HCT116 (cell line): ENCODE measurements around the gene FRAS1. TPM values are rescaled to one million over a fixed set of nuclear protein-coding genes. Genes with fewer than 3 reads are reported as not detected.

Experiments
- ATAC-seq: fragments of 200-7000 bp; cut with Tn5 transposase; 2 replicates; pipeline ENCODE4 v1.9.1; 2020; ENCODE audit warnings: mild to moderate bottlenecking, moderate library complexity
- BruUV-seq: library from RNA; stranded (reverse); fragments of 400-500 nt; replicated peaks from 2 replicates; lab custom pipeline; 2021; lab: Mats Ljungman, UMichigan
- CTCF ChIA-PET: fragments of 300-600 bp; sonication (Branson Sonifier 250); formaldehyde crosslinking; loops from one replicate; lab custom pipeline; 2021; ENCODE audit warnings: antibody characterized with exemption; lab: Charles Lee
- POLR2A ChIA-PET: fragments of 300-600, 350-600 bp; sonication (Branson Sonifier 250); formaldehyde crosslinking; loops from one replicate; lab custom pipeline; 2021; ENCODE audit warnings: antibody characterized with exemption; lab: Charles Lee
- RAD21 ChIA-PET, 2 experiments: fragments of 300-600 bp; sonication (Branson Sonifier 250); formaldehyde crosslinking; loops; one replicate each; lab custom pipeline; 2023; ENCODE audit warnings: low total read pairs in 2 of 2; ENCODE audit not compliant: uncharacterized antibody in 2 of 2, unreplicated experiment in 2 of 2, low non-redundant PET in 1 of 2; lab: Charles Lee
- DNase-seq: peaks from one replicate; pipeline ENCODE4 v3.0.0-alpha.2; 2010; ENCODE audit warnings: low read depth, low spot score
- H2AFZ ChIP-seq: fragments of 200-600 bp; shearing (Covaris generic), sonication (generic); 2 replicates; pipeline ENCODE4 v1.6.1; 2017; ENCODE audit warnings: low read depth, mixed run types, mixed read lengths, antibody characterized with exemption, low read length; ENCODE audit not compliant: poor library complexity, severe bottlenecking
- H3K27ac ChIP-seq: 2 replicates; pipeline ENCODE4 v1.5.1; 2012; ENCODE audit warnings: low read depth, low read length
- H3K27me3 ChIP-seq: fragments of 200-600 bp; sonication (generic); 2 replicates; pipeline ENCODE4 v1.6.1; 2016; ENCODE audit warnings: mixed run types, low read length, mixed read lengths; ENCODE audit not compliant: insufficient read depth
- H3K36me3 ChIP-seq, 2 experiments: fragments of 200-500 bp in 1 of 2; fragments of 200-600 bp in 1 of 2; sonication (Bioruptor generic) in 1 of 2; sonication (generic) in 1 of 2; 2 replicates each; pipeline versions ENCODE4 v1.5.1 to v1.6.1; 2014 to 2016; ENCODE audit warnings: low read length in 2 of 2, inconsistent platforms in 1 of 2, mixed read lengths in 1 of 2, mixed run types in 1 of 2; ENCODE audit not compliant: insufficient read depth in 2 of 2, control insufficient read depth in 1 of 2
- H3K4me1 ChIP-seq, 2 experiments: fragments of 200-600 bp in 1 of 2; sonication (generic) in 1 of 2; 2 replicates each; pipeline versions ENCODE4 v1.5.1 to v1.6.1; 2012 to 2017; ENCODE audit warnings: low read length in 2 of 2, inconsistent platforms in 1 of 2, mild to moderate bottlenecking in 1 of 2, mixed read lengths in 1 of 2, mixed run types in 1 of 2, moderate library complexity in 1 of 2; ENCODE audit not compliant: insufficient read depth in 2 of 2, control insufficient read depth in 1 of 2
- H3K4me2 ChIP-seq: fragments of 200-600 bp; sonication (generic); 2 replicates; pipeline ENCODE4 v1.6.1; 2017; ENCODE audit warnings: mixed run types, low read length, mixed read lengths
- H3K4me3 ChIP-seq, 2 experiments: fragments of 200-600 bp in 1 of 2; sonication (generic) in 1 of 2; replicated peaks in 1 of 2; 2 replicates each; pipeline ENCODE4 v1.5.1; 2011 to 2016; ENCODE audit warnings: low read length in 2 of 2, control low read depth in 1 of 2, low read depth in 1 of 2, mild to moderate bottlenecking in 1 of 2, mixed read lengths in 1 of 2, mixed run types in 1 of 2
- H3K79me2 ChIP-seq: fragments of 200-600 bp; sonication (generic); 2 replicates; pipeline ENCODE4 v1.6.1; 2017; ENCODE audit warnings: mild to moderate bottlenecking, mixed run types, low read length, moderate library complexity, mixed read lengths; ENCODE audit not compliant: insufficient read depth
- H3K9ac ChIP-seq: fragments of 200-600 bp; sonication (generic); 2 replicates; pipeline ENCODE4 v1.6.1; 2016; ENCODE audit warnings: low read length, mixed read lengths
- H3K9me2 ChIP-seq: fragments of 200-600 bp; sonication (generic), shearing (Covaris generic); 2 replicates; pipeline ENCODE4 v1.6.1; 2017; ENCODE audit warnings: mixed run types, mild to moderate bottlenecking, moderate library complexity; ENCODE audit not compliant: insufficient read depth
- H3K9me3 ChIP-seq, 2 experiments: fragments of 200-500 bp in 1 of 2; fragments of 200-600 bp in 1 of 2; sonication (Bioruptor generic) in 1 of 2; sonication (generic) in 1 of 2; 2 replicates each; pipeline ENCODE4 v1.6.1; 2014 to 2017; ENCODE audit warnings: low read length in 2 of 2, mixed read lengths in 2 of 2, inconsistent platforms in 1 of 2, low read depth in 1 of 2, mild to moderate bottlenecking in 1 of 2, mixed run types in 1 of 2, moderate library complexity in 1 of 2; ENCODE audit not compliant: control insufficient read depth in 1 of 2, insufficient read depth in 1 of 2
- H4K20me1 ChIP-seq: fragments of 200-600 bp; sonication (generic), shearing (Covaris generic); 2 replicates; pipeline ENCODE4 v1.6.1; 2017; ENCODE audit warnings: mixed run types, mild to moderate bottlenecking, moderate library complexity; ENCODE audit not compliant: insufficient read depth
- JUND ChIP-seq: IDR thresholded peaks from 2 replicates; pipeline ENCODE4 v1.6.1; 2012
- POLR2A ChIP-seq: IDR thresholded peaks from 2 replicates; pipeline ENCODE4 v1.7.0; 2011; ENCODE audit warnings: borderline replicate concordance; ENCODE audit not compliant: insufficient read depth, insufficient read length; ENCODE audit errors: extremely low read depth
- YY1 ChIP-seq: IDR thresholded peaks from 2 replicates; pipeline ENCODE4 v1.6.1; 2011; ENCODE audit warnings: low read length, low read depth, moderate library complexity, mild to moderate bottlenecking; ENCODE audit not compliant: insufficient replicate concordance; ENCODE audit errors: extremely low read depth
- ZNF274 ChIP-seq: fragments of 200-500 bp; sonication (Bioruptor generic); IDR thresholded peaks from 2 replicates; pipeline ENCODE4 v1.6.1; 2014; ENCODE audit warnings: mild to moderate bottlenecking, low read depth, low read length, inconsistent platforms
- intact Hi-C: fragments of 100-400 bp; cut with micrococcal nuclease; formaldehyde crosslinking; loops from 2 replicates; pipeline ENCODE4 v1.10.0; 2022
- total RNA-seq: library from RNA; stranded (reverse); gene quantifications from one replicate; pipeline ENCODE4 v1.2.1, GENCODE V29; 2021; ENCODE audit not compliant: unreplicated experiment
- TF ChIP-seq, protein P1 (sequence below): IDR thresholded peaks from 2 replicates; pipeline ENCODE4 v1.6.1; 2012; ENCODE audit warnings: low read depth

Gene FRAS1
- total RNA-seq, 1 experiment from 2014 or later = 33.5 TPM

DNA sequence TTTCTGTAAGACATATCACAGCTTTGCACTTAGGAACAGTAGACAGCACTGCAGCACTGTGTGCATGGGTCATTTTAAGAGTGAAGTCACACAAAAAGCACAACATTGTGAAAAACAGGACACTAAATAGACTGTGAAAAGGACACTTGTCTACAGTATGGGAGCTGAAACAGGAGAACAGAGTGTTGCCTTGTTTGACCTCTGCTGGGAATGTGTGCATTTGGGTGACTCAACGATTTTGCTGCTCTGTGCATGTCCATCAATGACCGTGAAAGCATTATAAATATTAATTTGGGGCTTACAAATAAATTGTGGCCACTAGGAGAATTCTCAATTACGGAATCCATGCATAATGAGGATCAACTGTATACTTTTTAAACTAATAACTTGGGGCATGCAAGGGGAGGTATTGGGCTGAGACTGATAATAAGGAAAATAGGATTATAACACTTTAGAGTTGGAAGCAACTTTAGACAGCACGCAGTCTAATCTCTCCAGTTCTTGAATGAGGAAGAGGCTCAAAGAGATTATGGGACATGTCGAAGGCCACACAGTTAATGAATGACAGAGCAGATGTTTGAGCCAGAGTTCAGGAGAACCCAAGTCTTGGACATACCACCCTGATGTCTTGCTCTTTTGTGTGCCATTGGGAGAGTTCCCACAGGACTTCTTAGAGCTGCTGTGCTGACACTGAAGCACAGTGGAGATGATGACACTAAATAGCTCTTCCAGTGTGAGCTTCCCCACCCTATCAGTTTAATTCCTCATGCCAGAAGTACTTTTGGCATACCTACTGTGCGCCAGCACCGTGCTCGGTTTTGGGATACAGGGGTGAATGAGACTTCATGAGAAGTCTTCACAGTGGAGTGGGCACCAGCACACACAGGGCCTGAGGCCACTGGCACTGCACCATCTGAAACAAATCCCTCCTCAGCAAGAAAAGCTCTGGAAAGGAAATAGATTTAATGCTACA lies 79.3 kb downstream of the FRAS1 start:
- peaks cover 0 to 6% of the 10 kb centered on the region in 2 experiments; a peak in 2 of 4 replicates for H3K4me1 ChIP-seq
- ChIA-PET RAD21 (no interaction called here), POLR2A (interaction anchor here (0.6 kb wide), 1 partner anchor 1705 kb away, joined by 4 read pairs; no protein-coding TSS in a partner anchor), CTCF (no interaction called here)
- H3K27me3 ChIP-seq = no peaks in the 10 kb centered on the region
- H4K20me1 ChIP-seq = no peaks in the 10 kb centered on the region
- no peak overlapping the region for H2AFZ ChIP-seq
- DNase-seq (no peak), ATAC-seq (no peak)
- no peaks in the 10 kb centered on the region for H3K36me3 ChIP-seq
- BruUV-seq = no TSS peak
- peaks cover 7% of the 10 kb centered on the region for H3K79me2 ChIP-seq
- intact Hi-C loops = no loop called here
- no peaks in the 10 kb centered on the region for H3K9me2 ChIP-seq
- H3K27ac ChIP-seq = no peak overlapping the region
- H3K4me3 ChIP-seq = no peak overlapping the region
- no peaks in the 10 kb centered on the region for H3K9me3 ChIP-seq
- TF ChIP-seq ZNF274 (no peak), JUND (no peak), POLR2A (no peak), YY1 (no peak)
- TF ChIP-seq, protein P1, sequence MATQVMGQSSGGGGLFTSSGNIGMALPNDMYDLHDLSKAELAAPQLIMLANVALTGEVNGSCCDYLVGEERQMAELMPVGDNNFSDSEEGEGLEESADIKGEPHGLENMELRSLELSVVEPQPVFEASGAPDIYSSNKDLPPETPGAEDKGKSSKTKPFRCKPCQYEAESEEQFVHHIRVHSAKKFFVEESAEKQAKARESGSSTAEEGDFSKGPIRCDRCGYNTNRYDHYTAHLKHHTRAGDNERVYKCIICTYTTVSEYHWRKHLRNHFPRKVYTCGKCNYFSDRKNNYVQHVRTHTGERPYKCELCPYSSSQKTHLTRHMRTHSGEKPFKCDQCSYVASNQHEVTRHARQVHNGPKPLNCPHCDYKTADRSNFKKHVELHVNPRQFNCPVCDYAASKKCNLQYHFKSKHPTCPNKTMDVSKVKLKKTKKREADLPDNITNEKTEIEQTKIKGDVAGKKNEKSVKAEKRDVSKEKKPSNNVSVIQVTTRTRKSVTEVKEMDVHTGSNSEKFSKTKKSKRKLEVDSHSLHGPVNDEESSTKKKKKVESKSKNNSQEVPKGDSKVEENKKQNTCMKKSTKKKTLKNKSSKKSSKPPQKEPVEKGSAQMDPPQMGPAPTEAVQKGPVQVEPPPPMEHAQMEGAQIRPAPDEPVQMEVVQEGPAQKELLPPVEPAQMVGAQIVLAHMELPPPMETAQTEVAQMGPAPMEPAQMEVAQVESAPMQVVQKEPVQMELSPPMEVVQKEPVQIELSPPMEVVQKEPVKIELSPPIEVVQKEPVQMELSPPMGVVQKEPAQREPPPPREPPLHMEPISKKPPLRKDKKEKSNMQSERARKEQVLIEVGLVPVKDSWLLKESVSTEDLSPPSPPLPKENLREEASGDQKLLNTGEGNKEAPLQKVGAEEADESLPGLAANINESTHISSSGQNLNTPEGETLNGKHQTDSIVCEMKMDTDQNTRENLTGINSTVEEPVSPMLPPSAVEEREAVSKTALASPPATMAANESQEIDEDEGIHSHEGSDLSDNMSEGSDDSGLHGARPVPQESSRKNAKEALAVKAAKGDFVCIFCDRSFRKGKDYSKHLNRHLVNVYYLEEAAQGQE = no peak
- H3K9ac ChIP-seq = no peak overlapping the region
- no peak overlapping the region for H3K4me2 ChIP-seq
